ENCODE data around the gene DRAM1.
"Not testable (repeated sequence)": the region's sequence is repeated elsewhere in the genome, so short reads cannot be mapped to it uniquely, and the experiment has no call there.

Gene DRAM1

GRCh38 chr12:101881228-101881627, 3.8 kb downstream of the DRAM1 start:
- Histone ChIP-seq H3K36me3 (ENCODE audit: control insufficient read depth in 1 of 2, insufficient read depth in 2 of 2, low read depth in 1 of 2, low read length in 2 of 2) (peaks cover 0 to 32% of the 10 kb centered on the region in 2 experiments), H2BK5ac (ENCODE audit: low read depth, low read length, poor library complexity, severe bottlenecking) (no peak overlapping the region), H3K27me3 (ENCODE audit: control insufficient read depth in 1 of 2, insufficient read depth in 1 of 2, low read length in 2 of 2) (no peaks in the 10 kb centered on the region), H3K4ac (ENCODE audit: low read depth in 1 of 2, low read length in 2 of 2) (no peak overlapping the region), H2AFZ (ENCODE audit: low read depth, low read length) (no peak overlapping the region), H3K27ac (ENCODE audit: low read length, poor library complexity, severe bottlenecking) (no peak overlapping the region), H3K9me3 (ENCODE audit: control insufficient read depth, low read length) (no peaks in the 10 kb centered on the region), H2BK120ac (ENCODE audit: low read depth, low read length) (no peak overlapping the region), H3K18ac (ENCODE audit: low read depth in 1 of 2, low read length in 2 of 2) (no peak overlapping the region), H2BK12ac (ENCODE audit: low read length in 2 of 2) (no peak overlapping the region), H3K9ac (ENCODE audit: low read length) (no peak overlapping the region), H2BK15ac (ENCODE audit: low read depth, poor library complexity, severe bottlenecking) (no peak overlapping the region), H3K14ac (ENCODE audit: low read length in 2 of 2) (no peak overlapping the region), H3K4me3 (ENCODE audit: insufficient read depth in 1 of 2, low read depth in 1 of 2, low read length in 2 of 2) (no peak overlapping the region), H3K23ac (ENCODE audit: low read length in 2 of 2) (no peak overlapping the region), H4K91ac (ENCODE audit: low read length) (no peak overlapping the region), H3K79me1 (replicated peaks; ENCODE audit: low read length, poor library complexity, severe bottlenecking) (peaks cover 7% of the 10 kb centered on the region), H4K8ac (ENCODE audit: low read length) (no peak overlapping the region), H2AK5ac (ENCODE audit: low read length, severe bottlenecking) (no peak overlapping the region), H3K4me1 (ENCODE audit: control insufficient read depth, insufficient read depth, low read depth, low read length) (peaks cover 14% of the 10 kb centered on the region), H3K4me2 (ENCODE audit: low read length, poor library complexity, severe bottlenecking) (no peak overlapping the region)
- no peak for DNase-seq
- 97% methylated on average over 3 of the region's 4 CpGs for WGBS

- WGBS: 100% methylated on average over 3 of the region's 3 CpGs
- no peak overlapping the region for H2BK5ac ChIP-seq (ENCODE audit: low read depth, low read length, poor library complexity, severe bottlenecking)
These were observed 6.8 kb downstream of the DRAM1 start for GRCh38 chr12:101884174-101884573.

GRCh38 chr12:101884781-101885340, 7.5 kb downstream of the DRAM1 start:
- H2BK5ac ChIP-seq (ENCODE audit: low read depth, low read length, poor library complexity, severe bottlenecking); H3K9ac ChIP-seq (ENCODE audit: low read length); H4K8ac ChIP-seq (ENCODE audit: low read length); H3K27me3 ChIP-seq (ENCODE audit: control insufficient read depth in 1 of 2, insufficient read depth in 1 of 2, low read length in 2 of 2); H3K9me3 ChIP-seq (ENCODE audit: control insufficient read depth, low read length); H2AFZ ChIP-seq (ENCODE audit: low read depth, low read length); H2BK120ac ChIP-seq (ENCODE audit: low read depth, low read length); H2BK15ac ChIP-seq (ENCODE audit: low read depth, poor library complexity, severe bottlenecking); H3K18ac ChIP-seq (ENCODE audit: low read depth in 1 of 2, low read length in 2 of 2); H2BK12ac ChIP-seq (ENCODE audit: low read length in 2 of 2); H3K27ac ChIP-seq (ENCODE audit: low read length, poor library complexity, severe bottlenecking); H3K23ac ChIP-seq (ENCODE audit: low read length in 2 of 2); H3K4ac ChIP-seq (ENCODE audit: low read depth in 1 of 2, low read length in 2 of 2); H3K14ac ChIP-seq (ENCODE audit: low read length in 2 of 2); DNase-seq; H2AK5ac ChIP-seq (ENCODE audit: low read length, severe bottlenecking); H3K4me3 ChIP-seq (ENCODE audit: insufficient read depth in 1 of 2, low read depth in 1 of 2, low read length in 2 of 2); H3K79me1 ChIP-seq (replicated peaks; ENCODE audit: low read length, poor library complexity, severe bottlenecking); H3K4me2 ChIP-seq (ENCODE audit: low read length, poor library complexity, severe bottlenecking); H4K91ac ChIP-seq (ENCODE audit: low read length): not testable (repeated sequence)
- Histone ChIP-seq H3K36me3 (ENCODE audit: control insufficient read depth in 1 of 2, insufficient read depth in 2 of 2, low read depth in 1 of 2, low read length in 2 of 2) (peaks cover 0 to 38% of the 10 kb centered on the region in 2 experiments), H3K4me1 (ENCODE audit: control insufficient read depth, insufficient read depth, low read depth, low read length) (peaks cover 12% of the 10 kb centered on the region)
- WGBS: 91% methylated on average over 7 of the region's 10 CpGs

More at GRCh38 chr12:101884174-101884573, 6.8 kb downstream of the DRAM1 start:
- Histone ChIP-seq H3K4ac (ENCODE audit: low read depth in 1 of 2, low read length in 2 of 2) (no peak overlapping the region), H4K91ac (ENCODE audit: low read length) (no peak overlapping the region), H2AK5ac (ENCODE audit: low read length, severe bottlenecking) (peak overlapping the region; percentile 94), H2BK15ac (ENCODE audit: low read depth, poor library complexity, severe bottlenecking) (no peak overlapping the region), H3K4me1 (ENCODE audit: control insufficient read depth, insufficient read depth, low read depth, low read length) (peaks cover 12% of the 10 kb centered on the region), H3K18ac (ENCODE audit: low read depth in 1 of 2, low read length in 2 of 2) (no peak overlapping the region), H4K8ac (ENCODE audit: low read length) (no peak overlapping the region), H2BK120ac (ENCODE audit: low read depth, low read length) (no peak overlapping the region), H3K27me3 (ENCODE audit: control insufficient read depth in 1 of 2, insufficient read depth in 1 of 2, low read length in 2 of 2) (no peaks in the 10 kb centered on the region), H3K9me3 (ENCODE audit: control insufficient read depth, low read length) (no peaks in the 10 kb centered on the region), H3K27ac (ENCODE audit: low read length, poor library complexity, severe bottlenecking) (no peak overlapping the region), H2AFZ (ENCODE audit: low read depth, low read length) (no peak overlapping the region), H3K79me1 (replicated peaks; ENCODE audit: low read length, poor library complexity, severe bottlenecking) (peaks cover 10% of the 10 kb centered on the region), H3K14ac (ENCODE audit: low read length in 2 of 2) (no peak overlapping the region), H2BK12ac (ENCODE audit: low read length in 2 of 2) (no peak overlapping the region), H3K9ac (ENCODE audit: low read length) (no peak overlapping the region), H3K23ac (ENCODE audit: low read length in 2 of 2) (no peak overlapping the region), H3K4me3 (ENCODE audit: insufficient read depth in 1 of 2, low read depth in 1 of 2, low read length in 2 of 2) (no peak overlapping the region), H3K4me2 (ENCODE audit: low read length, poor library complexity, severe bottlenecking) (no peak overlapping the region), H3K36me3 (ENCODE audit: control insufficient read depth in 1 of 2, insufficient read depth in 2 of 2, low read depth in 1 of 2, low read length in 2 of 2) (peaks cover 0 to 37% of the 10 kb centered on the region in 2 experiments)
- DNase-seq: no peak

GRCh38 chr12:101885912-101886561, 8.7 kb downstream of the DRAM1 start:
- Histone ChIP-seq H3K27ac (ENCODE audit: low read length, poor library complexity, severe bottlenecking) (no peak overlapping the region), H3K9ac (ENCODE audit: low read length) (no peak overlapping the region), H3K14ac (ENCODE audit: low read length in 2 of 2) (no peak overlapping the region), H3K36me3 (ENCODE audit: control insufficient read depth in 1 of 2, insufficient read depth in 2 of 2, low read depth in 1 of 2, low read length in 2 of 2) (peaks cover 0 to 36% of the 10 kb centered on the region in 2 experiments), H3K79me1 (replicated peaks; ENCODE audit: low read length, poor library complexity, severe bottlenecking) (peaks cover 5% of the 10 kb centered on the region), H3K4me1 (ENCODE audit: control insufficient read depth, insufficient read depth, low read depth, low read length) (peaks cover 9% of the 10 kb centered on the region), H4K91ac (ENCODE audit: low read length) (no peak overlapping the region), H4K8ac (ENCODE audit: low read length) (no peak overlapping the region), H3K23ac (ENCODE audit: low read length in 2 of 2) (no peak overlapping the region), H2BK120ac (ENCODE audit: low read depth, low read length) (no peak overlapping the region), H3K4ac (ENCODE audit: low read depth in 1 of 2, low read length in 2 of 2) (no peak overlapping the region), H3K4me3 (ENCODE audit: insufficient read depth in 1 of 2, low read depth in 1 of 2, low read length in 2 of 2) (no peak overlapping the region), H3K9me3 (ENCODE audit: control insufficient read depth, low read length) (no peaks in the 10 kb centered on the region), H3K18ac (ENCODE audit: low read depth in 1 of 2, low read length in 2 of 2) (no peak overlapping the region), H2AFZ (ENCODE audit: low read depth, low read length) (no peak overlapping the region), H2BK12ac (ENCODE audit: low read length in 2 of 2) (no peak overlapping the region), H3K27me3 (ENCODE audit: control insufficient read depth in 1 of 2, insufficient read depth in 1 of 2, low read length in 2 of 2) (no peaks in the 10 kb centered on the region), H2BK5ac (ENCODE audit: low read depth, low read length, poor library complexity, severe bottlenecking) (no peak overlapping the region), H2BK15ac (ENCODE audit: low read depth, poor library complexity, severe bottlenecking) (no peak overlapping the region), H3K4me2 (ENCODE audit: low read length, poor library complexity, severe bottlenecking) (no peak overlapping the region), H2AK5ac (ENCODE audit: low read length, severe bottlenecking) (no peak overlapping the region)
- WGBS: no CpG with 5 or more reads among the region's 4 CpGs
- DNase-seq: no peak

All from mesenchymal stem cell (in vitro differentiated cells and primary cell).